GM23338 (cell line): ENCODE results near the gene AGAP5. TPM values are rescaled to one million over a fixed set of nuclear protein-coding genes. Genes with fewer than 3 reads are reported as not detected.

Source experiments
- ATAC-seq: fragments of 200-7000 bp; cut with Tn5 transposase; 3 replicates; pipeline ENCODE4 v1.9.1; 2020
- DNase-seq: peaks from one replicate; pipeline ENCODE4 v3.0.0-alpha.2; 2015; ENCODE audit warnings: low spot score
- H2AFZ ChIP-seq: fragments of 200-600 bp; sonication (generic); 2 replicates; pipeline ENCODE4 v1.8.0; 2016; ENCODE audit warnings: antibody characterized with exemption, mild to moderate bottlenecking, moderate library complexity
- H3F3A ChIP-seq: fragments of 200-600 bp; sonication (generic); replicated peaks from 2 replicates; pipeline ENCODE4 v1.8.0; 2017; ENCODE audit warnings: antibody characterized with exemption, mixed run types, low read depth
- H3K27ac ChIP-seq: fragments of 200-600 bp; sonication (generic); 2 replicates; pipeline ENCODE4 v1.6.1; 2016; ENCODE audit warnings: low read depth
- H3K27me3 ChIP-seq: fragments of 200-600 bp; sonication (generic); 2 replicates; pipeline ENCODE4 v1.8.0; 2016; ENCODE audit warnings: mild to moderate bottlenecking, mixed run types, moderate library complexity; ENCODE audit not compliant: insufficient read depth
- H3K36me3 ChIP-seq: fragments of 200-600 bp; sonication (generic); 2 replicates; pipeline ENCODE4 v1.8.0; 2016; ENCODE audit warnings: mild to moderate bottlenecking; ENCODE audit not compliant: insufficient read depth
- H3K4me1 ChIP-seq: fragments of 200-600 bp; sonication (generic); 2 replicates; pipeline ENCODE4 v1.8.0; 2016; ENCODE audit warnings: mild to moderate bottlenecking, moderate library complexity; ENCODE audit not compliant: insufficient read depth
- H3K4me2 ChIP-seq: fragments of 200-600 bp; sonication (generic); 2 replicates; pipeline ENCODE4 v1.7.1; 2017; ENCODE audit warnings: mixed run types
- H3K4me3 ChIP-seq: fragments of 200-600 bp; sonication (generic); 2 replicates; pipeline ENCODE4 v1.6.1; 2016; ENCODE audit warnings: mixed run types
- H3K79me2 ChIP-seq: fragments of 200-600 bp; sonication (generic); replicated peaks from 2 replicates; pipeline ENCODE4 v1.8.0; 2017; ENCODE audit warnings: mild to moderate bottlenecking; ENCODE audit not compliant: insufficient read depth
- H3K9me2 ChIP-seq: fragments of 200-600 bp; sonication (generic); 2 replicates; pipeline ENCODE4 v1.8.0; 2017; ENCODE audit not compliant: insufficient read depth
- H4K20me1 ChIP-seq: fragments of 200-600 bp; sonication (generic); replicated peaks from 2 replicates; pipeline ENCODE4 v1.8.0; 2017; ENCODE audit warnings: mild to moderate bottlenecking; ENCODE audit not compliant: insufficient read depth
- H3K27ac Mint-ChIP-seq: 2 replicates; pipeline ENCODE4 v1.8.0; 2020; ENCODE audit warnings: inconsistent platforms, mild to moderate bottlenecking, moderate library complexity, mixed read lengths
- H3K27me3 Mint-ChIP-seq: 3 replicates; pipeline ENCODE4 v1.8.0; 2022; ENCODE audit warnings: low read depth, mild to moderate bottlenecking, moderate library complexity, mixed read lengths, inconsistent platforms; ENCODE audit not compliant: insufficient read depth, poor library complexity
- H3K36me3 Mint-ChIP-seq: 3 replicates; pipeline ENCODE4 v1.8.0; 2021; ENCODE audit warnings: low read depth, mild to moderate bottlenecking, inconsistent platforms, moderate library complexity, mixed read lengths
- H3K4me1 Mint-ChIP-seq: 3 replicates; pipeline ENCODE4 v1.8.0; 2020; ENCODE audit warnings: mild to moderate bottlenecking, inconsistent platforms, mixed read lengths
- H3K4me3 Mint-ChIP-seq: 3 replicates; pipeline ENCODE4 v1.8.0; 2021; ENCODE audit warnings: moderate library complexity, mild to moderate bottlenecking, inconsistent platforms, mixed read lengths
- H3K9me3 Mint-ChIP-seq: 3 replicates; pipeline ENCODE4 v1.8.0; 2020; ENCODE audit warnings: moderate library complexity, mild to moderate bottlenecking, inconsistent platforms, mixed read lengths
- CTCF ChIP-seq, 2 experiments: fragments of 200-600 bp in 1 of 2; sonication (generic) in 1 of 2; conservative IDR thresholded peaks; 2 replicates each; pipeline versions ENCODE4 v1.5.1 to v1.6.1; 2016 to 2017; ENCODE audit warnings: antibody characterized with exemption in 2 of 2, low read depth in 2 of 2, mild to moderate bottlenecking in 2 of 2, moderate library complexity in 1 of 2
- EZH2phosphoT487 ChIP-seq: fragments of 200-600 bp; sonication (generic); IDR thresholded peaks from one replicate; pipeline ENCODE4 v1.8.1; 2018; ENCODE audit warnings: antibody characterized with exemption; ENCODE audit not compliant: unreplicated experiment
- REST ChIP-seq: IDR thresholded peaks from one replicate; pipeline ENCODE4 v1.6.1; 2018; ENCODE audit warnings: antibody characterized with exemption; ENCODE audit not compliant: unreplicated experiment
- STAT1 ChIP-seq: IDR thresholded peaks from one replicate; pipeline ENCODE4 v1.6.1; 2016; ENCODE audit warnings: antibody characterized with exemption; ENCODE audit not compliant: unreplicated experiment
- ZNF114 ChIP-seq: fragments of 250-450 bp; sonication (Bioruptor Pico); IDR thresholded peaks from 2 replicates; pipeline ENCODE4 v1.5.0; 2020; ENCODE audit warnings: mild to moderate bottlenecking, moderate library complexity
- ZNF462 ChIP-seq: fragments of 250-450 bp; sonication (Bioruptor Pico); IDR thresholded peaks from 2 replicates; pipeline ENCODE4 v1.5.0; 2020; ENCODE audit warnings: mild to moderate bottlenecking, moderate library complexity
- polyA plus RNA-seq: library from polyadenylated mRNA; unstranded; fragments of >200 nt; fragmentation: Nextera tagmentation; extraction: Ambion mirVana; gene quantifications from 2 replicates; pipeline ENCODE4 v1.2.1, GENCODE V29; 2016
- total RNA-seq: library from RNA; depleted of rRNA; stranded (reverse); fragments of >200 nt; shearing (Covaris generic); gene quantifications from 2 replicates; pipeline ENCODE4 v1.2.3, GENCODE V29; 2014

Gene AGAP5
- total and polyA plus RNA-seq, 2 experiments from 2014 or later = 5.0 to 5.3 TPM

GRCh38 chr10:73655257-73655989, 42.5 kb downstream of the AGAP5 start (continued):
- no peak for TF ChIP-seq REST
- no peak for TF ChIP-seq ZNF114 (CRISPR knock-in tag)

GRCh38 chr10:73653701-73654100, 44.2 kb downstream of the AGAP5 start:
- Histone ChIP-seq H3K4me2 (no peak overlapping the region), H3K27me3 (no peaks in the 10 kb centered on the region), H2AFZ (no peak overlapping the region), H3K4me1 (no peaks in the 10 kb centered on the region), H3K27ac (no peak overlapping the region), H3F3A (no peaks in the 10 kb centered on the region), H4K20me1 (no peaks in the 10 kb centered on the region; the same call in 1 of the 2 replicates), H3K79me2 (no peaks in the 10 kb centered on the region), H3K4me3 (no peak overlapping the region), H3K9me2 (no peaks in the 10 kb centered on the region), H3K36me3 (no peaks in the 10 kb centered on the region)
- ATAC-seq (peak; percentile 54), DNase-seq (peak; percentile 40)
- Mint-ChIP-seq H3K27me3 (peaks cover 7% of the 10 kb centered on the region), H3K4me1 (peaks cover 10% of the 10 kb centered on the region), H3K27ac (no peak overlapping the region), H3K4me3 (no peak overlapping the region), H3K9me3 (no peaks in the 10 kb centered on the region; the same call in 2 of the 3 replicates), H3K36me3 (no peaks in the 10 kb centered on the region; the same call in 2 of the 3 replicates)
- TF ChIP-seq EZH2phosphoT487 (no peak), CTCF (conservative IDR thresholded peaks at IDR 0.05; ENCODE audit: low read depth in 2 of 2) (peak; percentile 15 to 61; a peak in 3 of 4 replicates), ZNF114 (CRISPR knock-in tag) (no peak), STAT1 (no peak)

GRCh38 chr10:73653195-73653594, 44.7 kb downstream of the AGAP5 start:
- Histone ChIP-seq H3K9me2 (no peaks in the 10 kb centered on the region), H2AFZ (no peak overlapping the region), H3K4me1 (no peaks in the 10 kb centered on the region), H3K27ac (no peak overlapping the region), H4K20me1 (no peaks in the 10 kb centered on the region; the same call in 1 of the 2 replicates), H3F3A (no peaks in the 10 kb centered on the region), H3K4me3 (no peak overlapping the region), H3K79me2 (no peaks in the 10 kb centered on the region), H3K27me3 (no peaks in the 10 kb centered on the region), H3K36me3 (no peaks in the 10 kb centered on the region), H3K4me2 (no peak overlapping the region)
- no peak overlapping the region for H3K27ac Mint-ChIP-seq
- peaks cover 9% of the 10 kb centered on the region for H3K27me3 Mint-ChIP-seq
- ATAC-seq (no peak), DNase-seq (no peak)
- H3K36me3 Mint-ChIP-seq = no peaks in the 10 kb centered on the region; the same call in 2 of the 3 replicates
- no peak overlapping the region for H3K4me3 Mint-ChIP-seq
- H3K4me1 Mint-ChIP-seq = peaks cover 12% of the 10 kb centered on the region
- H3K9me3 Mint-ChIP-seq = no peaks in the 10 kb centered on the region; the same call in 2 of the 3 replicates
- TF ChIP-seq ZNF462 (CRISPR knock-in tag) (no peak), EZH2phosphoT487 (no peak)
